ENCODE data around the gene HDAC2.

The HDAC2 gene

GRCh38 chr6:113960795-113961194 is 10.2 kb downstream of the HDAC2 start:
- Histone ChIP-seq H4K20me1 (ENCODE audit: insufficient read depth, low read length, poor library complexity, severe bottlenecking) (peaks cover 94% of the 10 kb centered on the region), H3K4me2 (ENCODE audit: low read depth, low read length, poor library complexity, severe bottlenecking) (peak overlapping the region; percentile 62), H3K9ac (ENCODE audit: low read depth, low read length, poor library complexity, severe bottlenecking) (no peak overlapping the region), H2AFZ (ENCODE audit: low read length) (no peak overlapping the region), H3K79me2 (ENCODE audit: insufficient read depth, low read length) (peaks cover 100% of the 10 kb centered on the region), H3K9me3 (ENCODE audit: insufficient read depth, low read depth, low read length) (no peaks in the 10 kb centered on the region), H3K4me1 (ENCODE audit: insufficient read depth, low read length, poor library complexity, severe bottlenecking) (peaks cover 35% of the 10 kb centered on the region), H3K9me2 (replicated peaks; ENCODE audit: low read depth, low read length) (no peaks in the 10 kb centered on the region), H3K27me3 (ENCODE audit: insufficient read depth, low read length, poor library complexity, severe bottlenecking) (no peaks in the 10 kb centered on the region), H3K36me3 (ENCODE audit: insufficient read depth, low read length) (peaks cover 39% of the 10 kb centered on the region), H3K4me3 (ENCODE audit: low read length, poor library complexity, severe bottlenecking) (peak overlapping the region; percentile 46), H3F3A (ENCODE audit: low read depth) (no peaks in the 10 kb centered on the region)
- TF ChIP-seq EZH2phosphoT487 (IDR thresholded peaks at IDR 0.05; ENCODE audit: borderline replicate concordance), result no peak
- TF ChIP-seq CTCF (conservative IDR thresholded peaks at IDR 0.05; ENCODE audit: low read length), result no peak

GRCh38 chr6:113959235-113959634 is 11.7 kb downstream of the HDAC2 start:
- Histone ChIP-seq H3K4me3 (ENCODE audit: low read length, poor library complexity, severe bottlenecking) (no peak overlapping the region), H3K9me3 (ENCODE audit: insufficient read depth, low read depth, low read length) (no peaks in the 10 kb centered on the region), H3K27me3 (ENCODE audit: insufficient read depth, low read length, poor library complexity, severe bottlenecking) (no peaks in the 10 kb centered on the region), H2AFZ (ENCODE audit: low read length) (no peak overlapping the region), H3K36me3 (ENCODE audit: insufficient read depth, low read length) (peaks cover 55% of the 10 kb centered on the region), H3K79me2 (ENCODE audit: insufficient read depth, low read length) (peaks cover 100% of the 10 kb centered on the region), H3K4me1 (ENCODE audit: insufficient read depth, low read length, poor library complexity, severe bottlenecking) (peaks cover 22% of the 10 kb centered on the region), H3K4me2 (ENCODE audit: low read depth, low read length, poor library complexity, severe bottlenecking) (no peak overlapping the region), H3K9ac (ENCODE audit: low read depth, low read length, poor library complexity, severe bottlenecking) (no peak overlapping the region), H3F3A (ENCODE audit: low read depth) (no peaks in the 10 kb centered on the region), H3K9me2 (replicated peaks; ENCODE audit: low read depth, low read length) (no peaks in the 10 kb centered on the region), H4K20me1 (ENCODE audit: insufficient read depth, low read length, poor library complexity, severe bottlenecking) (peaks cover 90% of the 10 kb centered on the region)
- TF ChIP-seq EZH2phosphoT487 (IDR thresholded peaks at IDR 0.05; ENCODE audit: borderline replicate concordance) (no peak), CTCF (conservative IDR thresholded peaks at IDR 0.05; ENCODE audit: low read length) (no peak)

GRCh38 chr6:113954653-113955052 is 16.3 kb downstream of the HDAC2 start:
- H3K9ac ChIP-seq (ENCODE audit: low read depth, low read length, poor library complexity, severe bottlenecking), result no peak overlapping the region
- no peak overlapping the region for H3K4me3 ChIP-seq (ENCODE audit: low read length, poor library complexity, severe bottlenecking)
- no peaks in the 10 kb centered on the region for H3F3A ChIP-seq (ENCODE audit: low read depth)
- no peaks in the 10 kb centered on the region for H3K4me1 ChIP-seq (ENCODE audit: insufficient read depth, low read length, poor library complexity, severe bottlenecking)
- no peak for TF ChIP-seq CTCF (conservative IDR thresholded peaks at IDR 0.05; ENCODE audit: low read length)
- TF ChIP-seq EZH2phosphoT487 (IDR thresholded peaks at IDR 0.05; ENCODE audit: borderline replicate concordance), result no peak
- H4K20me1 ChIP-seq (ENCODE audit: insufficient read depth, low read length, poor library complexity, severe bottlenecking), result peaks cover 59% of the 10 kb centered on the region
- H3K9me2 ChIP-seq (replicated peaks; ENCODE audit: low read depth, low read length), result no peaks in the 10 kb centered on the region
- no peaks in the 10 kb centered on the region for H3K27me3 ChIP-seq (ENCODE audit: insufficient read depth, low read length, poor library complexity, severe bottlenecking)
- H3K36me3 ChIP-seq (ENCODE audit: insufficient read depth, low read length), result peaks cover 95% of the 10 kb centered on the region
- no peak overlapping the region for H3K4me2 ChIP-seq (ENCODE audit: low read depth, low read length, poor library complexity, severe bottlenecking)
- no peaks in the 10 kb centered on the region for H3K9me3 ChIP-seq (ENCODE audit: insufficient read depth, low read depth, low read length)
- H3K79me2 ChIP-seq (ENCODE audit: insufficient read depth, low read length), result peaks cover 82% of the 10 kb centered on the region
- no peak overlapping the region for H2AFZ ChIP-seq (ENCODE audit: low read length)

All from Loucy (cell line).